GM12864 (cell line): ENCODE data around the gene HLX.

ENCODE experiments used
- DNase-seq: peaks from one replicate; pipeline ENCODE4 v3.0.0-alpha.2; 2011; ENCODE audit warnings: low read depth
- H3K4me3 ChIP-seq: 2 replicates; pipeline ENCODE4 v1.5.1; 2011; ENCODE audit warnings: mild to moderate bottlenecking, low read depth, low read length, control low read depth
- CTCF ChIP-seq: IDR thresholded peaks from 2 replicates; pipeline ENCODE4 v1.5.1; 2011; ENCODE audit warnings: low read depth, mild to moderate bottlenecking, moderate library complexity, low read length, control low read depth, inconsistent platforms; ENCODE audit errors: missing control alignments

The HLX gene

GRCh38 chr1:220906561-220907334, 27.5 kb downstream of the HLX start:
- no peak for DNase-seq
- H3K4me3 ChIP-seq = no peak overlapping the region
- TF ChIP-seq CTCF = no peak

GRCh38 chr1:220908757-220909156, 29.5 kb downstream of the HLX start:
- peak; percentile 59 for TF ChIP-seq CTCF
- no peak overlapping the region for H3K4me3 ChIP-seq
- peak; percentile 19 for DNase-seq

- no peak for TF ChIP-seq CTCF
- no peak overlapping the region for H3K4me3 ChIP-seq
- DNase-seq = no peak
Measured at GRCh38 chr1:220910021-220910420, 30.8 kb downstream of the HLX start.

GRCh38 chr1:220914283-220915116, 35.3 kb downstream of the HLX start:
- no peak for TF ChIP-seq CTCF
- no peak overlapping the region for H3K4me3 ChIP-seq
- DNase-seq = no peak

GRCh38 chr1:220915117-220915440, 35.8 kb downstream of the HLX start:
- no peak overlapping the region for H3K4me3 ChIP-seq
- no peak for DNase-seq
- TF ChIP-seq CTCF = no peak

- TF ChIP-seq CTCF = no peak
- DNase-seq = no peak
Measured at GRCh38 chr1:220915954-220916353, 36.7 kb downstream of the HLX start.

More at GRCh38 chr1:220915954-220916353, 36.7 kb downstream of the HLX start:
- no peak overlapping the region for H3K4me3 ChIP-seq
